IMR-90 (cell line): ENCODE results near the gene MREG. TPM values are rescaled to one million over a fixed set of nuclear protein-coding genes. Genes with fewer than 3 reads are reported as not detected.

Source experiments
- ATAC-seq: fragments of 200-7000 bp; cut with Tn5 transposase; 2 replicates; pipeline ENCODE4 v1.9.1; 2020; ENCODE audit warnings: low read depth, mild to moderate bottlenecking, moderate library complexity
- BruUV-seq: library from RNA; stranded (reverse); fragments of 400-500 nt; replicated peaks from 2 replicates; lab custom pipeline; 2021; lab: Mats Ljungman, UMichigan
- CTCF ChIA-PET: fragments of 300-600 bp; formaldehyde crosslinking; extraction: SDS; loops from one replicate; lab custom pipeline; 2021; ENCODE audit warnings: antibody characterized with exemption; lab: Yijun Ruan, JAX
- POLR2A ChIA-PET: fragments of 300-600 bp; sonication (Branson Sonifier 250); formaldehyde crosslinking; loops from one replicate; lab custom pipeline; 2022; ENCODE audit warnings: antibody characterized with exemption; ENCODE audit not compliant: unreplicated experiment; lab: Charles Lee
- DNase-seq: peaks from one replicate; pipeline ENCODE4 v3.0.0; 2013
- H2AFZ ChIP-seq: replicated peaks from 2 replicates; pipeline ENCODE3; 2013; ENCODE audit warnings: low read length, mild to moderate bottlenecking; ENCODE audit not compliant: poor library complexity
- H2AK5ac ChIP-seq: 2 replicates; pipeline ENCODE4 v1.6.1; 2013; ENCODE audit warnings: low read depth, low read length, inconsistent platforms
- H2AK9ac ChIP-seq: replicated peaks from 2 replicates; pipeline ENCODE3; 2013; ENCODE audit warnings: mild to moderate bottlenecking, low read depth, low read length, moderate library complexity; ENCODE audit not compliant: poor library complexity
- H2BK120ac ChIP-seq: 2 replicates; pipeline ENCODE4 v1.6.1; 2013; ENCODE audit warnings: low read depth, low read length, inconsistent platforms
- H2BK15ac ChIP-seq: 3 replicates; pipeline ENCODE4 v1.6.1; 2013; ENCODE audit warnings: low read depth, low read length, inconsistent platforms
- H2BK20ac ChIP-seq: 2 replicates; pipeline ENCODE4 v1.6.1; 2013; ENCODE audit warnings: low read depth, mild to moderate bottlenecking, inconsistent platforms, low read length, moderate library complexity
- H2BK5ac ChIP-seq: 2 replicates; pipeline ENCODE4 v1.6.1; 2013; ENCODE audit warnings: mild to moderate bottlenecking, low read depth, low read length, inconsistent platforms; ENCODE audit not compliant: poor library complexity, severe bottlenecking
- H3K14ac ChIP-seq: replicated peaks from 2 replicates; pipeline ENCODE4 v1.6.1; 2013; ENCODE audit warnings: low read depth, low read length, inconsistent platforms
- H3K18ac ChIP-seq: 2 replicates; pipeline ENCODE4 v1.6.1; 2013; ENCODE audit warnings: low read depth, low read length, control low read depth
- H3K23ac ChIP-seq: 2 replicates; pipeline ENCODE4 v1.6.1; 2013; ENCODE audit warnings: low read depth, low read length, inconsistent platforms
- H3K27ac ChIP-seq: 2 replicates; pipeline ENCODE4 v1.5.1; 2013; ENCODE audit warnings: mild to moderate bottlenecking, control low read depth, low read length; ENCODE audit not compliant: insufficient read depth
- H3K27me3 ChIP-seq: 2 replicates; pipeline ENCODE4 v1.6.1; 2013; ENCODE audit warnings: low read length; ENCODE audit not compliant: control insufficient read depth, insufficient read depth
- H3K36me3 ChIP-seq: 2 replicates; pipeline ENCODE4 v1.6.1; 2013; ENCODE audit warnings: low read length, mixed read lengths; ENCODE audit not compliant: control insufficient read depth, insufficient read depth
- H3K4ac ChIP-seq: 2 replicates; pipeline ENCODE4 v1.6.1; 2013; ENCODE audit warnings: low read depth, low read length, inconsistent platforms
- H3K4me1 ChIP-seq: 2 replicates; pipeline ENCODE4 v1.6.1; 2013; ENCODE audit warnings: low read length, mixed read lengths; ENCODE audit not compliant: control insufficient read depth, insufficient read depth
- H3K4me2 ChIP-seq: 2 replicates; pipeline ENCODE4 v1.6.1; 2013; ENCODE audit warnings: low read depth, mild to moderate bottlenecking, control low read depth, low read length, moderate library complexity
- H3K4me3 ChIP-seq: 2 replicates; pipeline ENCODE4 v1.5.1; 2013; ENCODE audit warnings: low read depth, mild to moderate bottlenecking, control low read depth, low read length, moderate library complexity; ENCODE audit not compliant: insufficient read depth
- H3K56ac ChIP-seq: 2 replicates; pipeline ENCODE4 v1.6.1; 2013; ENCODE audit warnings: low read length, inconsistent platforms; ENCODE audit not compliant: insufficient read depth; ENCODE audit errors: extremely low read depth
- H3K79me1 ChIP-seq, 2 experiments: 2 replicates each; pipeline ENCODE4 v1.6.1; 2013; ENCODE audit warnings: low read length in 2 of 2, inconsistent platforms in 1 of 2, low read depth in 1 of 2
- H3K9ac ChIP-seq: 2 replicates; pipeline ENCODE4 v1.6.1; 2013; ENCODE audit warnings: low read depth, low read length, control low read depth
- H3K9me1 ChIP-seq: 2 replicates; pipeline ENCODE4 v1.6.1; 2013; ENCODE audit warnings: low read length, inconsistent platforms; ENCODE audit not compliant: insufficient read depth
- H3K9me3 ChIP-seq: 2 replicates; pipeline ENCODE4 v1.6.1; 2013; ENCODE audit warnings: low read length; ENCODE audit not compliant: control insufficient read depth, insufficient read depth
- H4K20me1 ChIP-seq: 2 replicates; pipeline ENCODE4 v1.6.1; 2013; ENCODE audit warnings: low read length, inconsistent platforms; ENCODE audit not compliant: insufficient read depth
- H4K5ac ChIP-seq: 2 replicates; pipeline ENCODE4 v1.6.1; 2013; ENCODE audit warnings: mild to moderate bottlenecking, low read depth, low read length, control low read depth
- H4K8ac ChIP-seq, 2 experiments: 2 replicates each; pipeline ENCODE4 v1.6.1; 2013; ENCODE audit warnings: low read depth in 2 of 2, low read length in 2 of 2, control low read depth in 1 of 2, inconsistent platforms in 1 of 2
- H4K91ac ChIP-seq: 2 replicates; pipeline ENCODE4 v1.6.1; 2013; ENCODE audit warnings: low read depth, low read length, inconsistent platforms; ENCODE audit not compliant: insufficient read depth
- BHLHE40 ChIP-seq: fragments of 150-350 bp; IDR thresholded peaks from 2 replicates; pipeline ENCODE4 v1.6.1; 2016; ENCODE audit warnings: mild to moderate bottlenecking, low read depth, low read length
- CHD1 ChIP-seq: IDR thresholded peaks from 2 replicates; pipeline ENCODE4 v1.6.1; 2012; ENCODE audit warnings: low read depth, low read length, improper control_type of control experiment
- FOS ChIP-seq: fragments of 150-350 bp; IDR thresholded peaks from 2 replicates; pipeline ENCODE4 v1.6.1; 2016; ENCODE audit warnings: low read depth, low read length
- MAFK ChIP-seq: IDR thresholded peaks from 2 replicates; pipeline ENCODE4 v1.6.1; 2012; ENCODE audit warnings: low read depth, low read length, improper control_type of control experiment
- MXI1 ChIP-seq: IDR thresholded peaks from 2 replicates; pipeline ENCODE4 v1.6.1; 2012; ENCODE audit warnings: low read depth, mild to moderate bottlenecking, low read length, moderate library complexity, borderline replicate concordance
- RFX5 ChIP-seq: IDR thresholded peaks from 2 replicates; pipeline ENCODE4 v1.8.0; 2012; ENCODE audit warnings: low read depth, mild to moderate bottlenecking, low read length, moderate library complexity
- SMC3 ChIP-seq: fragments of 150-350 bp; IDR thresholded peaks from 2 replicates; pipeline ENCODE4 v1.6.1; 2016; ENCODE audit warnings: low read depth, mild to moderate bottlenecking, antibody characterized with exemption, low read length, moderate library complexity
- WGBS, 2 experiments: methylation state at CpG; one replicate each; pipeline versions ENCODE4 v1.1.5 to v1.1.7; 2013; ENCODE audit warnings: missing lambda C conversion rate in 2 of 2; ENCODE audit not compliant: insufficient read length in 1 of 2; ENCODE audit errors: extremely low coverage in 2 of 2; 5-methylcytosine and 5-hydroxymethylcytosine counted together
- dilution Hi-C: fragments of 300-500 bp; cut with HindIII; formaldehyde crosslinking; loops from one replicate; pipeline ENCODE4 v1.14.3; 2018; ENCODE audit warnings: low sequenced_read_pairs; ENCODE audit not compliant: unreplicated experiment
- in situ Hi-C: fragments of 300-500 bp; cut with MboI; formaldehyde crosslinking; loops from 3 replicates; pipeline ENCODE4 v1.14.3; 2019; ENCODE audit warnings: low sequenced_read_pairs, inconsistent platforms, mixed read lengths
- intact Hi-C: fragments of 100-400 bp; cut with micrococcal nuclease; formaldehyde crosslinking; loops from 2 replicates; pipeline ENCODE4 v1.10.0; 2022
- polyA plus RNA-seq, 3 experiments: library from polyadenylated mRNA; depleted of rRNA; stranded (reverse); fragments of >200 nt; gene quantifications; 2 replicates each; pipeline ENCODE4 v1.2.3, GENCODE V29; 2012; ENCODE audit warnings: low replicate concordance in 1 of 3
- total RNA-seq: library from RNA; depleted of rRNA; stranded (reverse); fragments of >200 nt; gene quantifications from 2 replicates; pipeline ENCODE4 v1.2.3, GENCODE V29; 2012

MREG gene
- total and polyA plus RNA-seq, 2 of the 4 experiments (the other 2 are of a cell fraction), result 1.0 to 1.8 TPM

DNA sequence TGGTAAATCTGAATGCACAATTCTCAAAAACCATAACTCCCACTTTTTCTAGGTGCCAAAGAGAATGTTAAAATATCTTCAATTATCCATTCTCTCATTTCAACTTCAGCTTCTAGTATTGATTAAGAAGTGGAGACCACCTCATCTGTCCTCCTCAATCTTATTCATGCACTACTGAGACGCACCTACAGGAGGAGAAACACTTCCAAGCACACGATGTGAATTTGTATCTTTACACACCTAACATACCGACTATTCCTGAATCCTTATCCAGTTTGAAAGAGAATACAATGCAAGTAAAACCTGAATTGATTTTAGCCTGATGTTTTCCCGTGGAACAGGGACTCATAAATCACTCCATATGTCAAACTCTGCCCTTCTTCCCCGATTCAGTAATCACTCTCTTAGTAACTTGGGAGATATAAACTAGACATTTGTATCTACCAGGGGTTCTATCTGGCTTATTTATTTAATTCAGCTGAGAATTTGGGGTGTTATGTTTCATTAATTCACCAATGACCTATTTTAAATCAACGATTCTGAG, 101.0 kb downstream of the MREG start:
- BruUV-seq, result no TSS peak
- 82% methylated on average over 3 of the region's 6 CpGs; no CpG with 5 or more reads in 1 of the 2 experiments for WGBS, 2 experiments

More for the DNA sequence above, 101.0 kb downstream of the MREG start:
- H3K79me1 ChIP-seq, result no peaks in the 10 kb centered on the region
- ATAC-seq, result no peak
- H4K8ac ChIP-seq, result no peak overlapping the region
- H3K27me3 ChIP-seq, result no peaks in the 10 kb centered on the region
- H3K18ac ChIP-seq, result no peak overlapping the region
- no peak for DNase-seq
- H2AK9ac ChIP-seq, result no peak overlapping the region
- no peak overlapping the region for H3K23ac ChIP-seq
- CTCF ChIA-PET, result no interaction called here
- no peak overlapping the region for H3K4me3 ChIP-seq
- H2AFZ ChIP-seq, result no peak overlapping the region
- no peak overlapping the region for H2BK20ac ChIP-seq
- in situ Hi-C loops (loop anchor here (10.0 kb wide), 1 partner anchor 478 kb away; the partner anchor contains the start of gene FN1), intact Hi-C loops (no loop called here), dilution Hi-C loops (no loop called here)
- no peak overlapping the region for H2BK120ac ChIP-seq
- H4K20me1 ChIP-seq, result no peaks in the 10 kb centered on the region
- no peak overlapping the region for H3K27ac ChIP-seq
- H3K36me3 ChIP-seq, result no peaks in the 10 kb centered on the region
- POLR2A ChIA-PET, result interaction anchor here (0.7 kb wide), 2 partner anchors 122 to 505 kb away, joined by 3 to 8 read pairs; no protein-coding TSS in a partner anchor
- H3K4me1 ChIP-seq, result no peaks in the 10 kb centered on the region
- no peak overlapping the region for H3K4me2 ChIP-seq
- H3K9me1 ChIP-seq, result no peaks in the 10 kb centered on the region
- no peak overlapping the region for H4K91ac ChIP-seq
- H2BK15ac ChIP-seq, result no peak overlapping the region
- TF ChIP-seq BHLHE40 (no peak), SMC3 (no peak), FOS (no peak), MXI1 (no peak), MAFK (no peak), RFX5 (no peak), CHD1 (no peak)
- no peak overlapping the region for H4K5ac ChIP-seq
- no peak overlapping the region for H3K4ac ChIP-seq
- no peak overlapping the region for H3K9ac ChIP-seq
- no peak overlapping the region for H2BK5ac ChIP-seq
- no peak overlapping the region for H3K56ac ChIP-seq
- H3K14ac ChIP-seq, result no peak overlapping the region
- no peak overlapping the region for H2AK5ac ChIP-seq
- H3K9me3 ChIP-seq, result no peaks in the 10 kb centered on the region
